CD4-positive, alpha-beta T cell (primary cell): ENCODE measurements around the gene TMEM163. TPM values are rescaled to one million over a fixed set of nuclear protein-coding genes. Genes with fewer than 3 reads are reported as not detected.

Source experiments
- ATAC-seq: fragments of 200-7000 bp; cut with Tn5 transposase; one replicate; pipeline ENCODE4 v1.10.0; 2022; ENCODE audit warnings: mild to moderate bottlenecking; ENCODE audit not compliant: poor library complexity
- CTCF ChIA-PET: fragments of 350-600 bp; sonication (Branson Sonifier 250); formaldehyde crosslinking; loops from one replicate; lab custom pipeline; 2021; ENCODE audit warnings: antibody characterized with exemption, inconsistent platforms; lab: Charles Lee
- POLR2A ChIA-PET: fragments of 350-600 bp; sonication (Branson Sonifier 250); formaldehyde crosslinking; loops from one replicate; lab custom pipeline; 2021; ENCODE audit warnings: antibody characterized with exemption, inconsistent platforms; lab: Charles Lee
- DNase-seq, 14 experiments: peaks; one replicate each; pipeline ENCODE4 v3.0.0-alpha.2; 2013 to 2020; ENCODE audit warnings: mixed read lengths in 2 of 14
- H3K27ac ChIP-seq, 2 donors: one replicate each; pipeline versions ENCODE4 v1.5.1 to v1.7.0; 2013; ENCODE audit warnings: low read length in 2 of 2, low read depth in 1 of 2, mild to moderate bottlenecking in 1 of 2
- H3K27me3 ChIP-seq, 2 experiments: 1 replicate in 1 of 2; 2 replicates in 1 of 2; pipeline versions ENCODE4 v1.6.1 to v1.7.0; 2013; ENCODE audit warnings: low read length in 2 of 2, control low read depth in 1 of 2, mild to moderate bottlenecking in 1 of 2, moderate library complexity in 1 of 2; ENCODE audit not compliant: insufficient read depth in 2 of 2, control insufficient read depth in 1 of 2
- H3K36me3 ChIP-seq: one replicate; pipeline ENCODE4 v1.6.1; 2013; ENCODE audit warnings: low read length, control low read depth; ENCODE audit not compliant: insufficient read depth
- H3K4me1 ChIP-seq: one replicate; pipeline ENCODE4 v1.6.1; 2013; ENCODE audit warnings: low read length, control low read depth; ENCODE audit not compliant: insufficient read depth
- H3K4me3 ChIP-seq: one replicate; pipeline ENCODE4 v1.5.1; 2013; ENCODE audit warnings: mild to moderate bottlenecking, low read length, moderate library complexity
- H3K9me3 ChIP-seq, 2 experiments: 1 replicate in 1 of 2; 2 replicates in 1 of 2; pipeline versions ENCODE4 v1.6.1 to v1.7.0; 2013; ENCODE audit warnings: low read length in 2 of 2, mild to moderate bottlenecking in 2 of 2, control low read depth in 1 of 2, moderate library complexity in 1 of 2; ENCODE audit not compliant: control insufficient read depth in 1 of 2, insufficient read depth in 1 of 2
- H3K27ac Mint-ChIP-seq: one replicate; pipeline ENCODE4 v1.8.0; 2020; ENCODE audit warnings: mixed read lengths
- H3K27me3 Mint-ChIP-seq: one replicate; pipeline ENCODE4 v1.8.0; 2021; ENCODE audit warnings: mixed read lengths
- H3K36me3 Mint-ChIP-seq: one replicate; pipeline ENCODE4 v1.8.0; 2021; ENCODE audit warnings: low read depth, mixed read lengths
- H3K4me1 Mint-ChIP-seq: one replicate; pipeline ENCODE4 v1.8.0; 2021; ENCODE audit warnings: low read depth, mixed read lengths
- H3K4me3 Mint-ChIP-seq: one replicate; pipeline ENCODE4 v1.8.0; 2020; ENCODE audit warnings: mild to moderate bottlenecking, mixed read lengths
- H3K9me3 Mint-ChIP-seq: one replicate; pipeline ENCODE4 v1.8.0; 2020; ENCODE audit warnings: mixed read lengths
- intact Hi-C, 2 experiments: fragments of 100-400 bp; cut with DNase I in 1 of 2; cut with micrococcal nuclease in 1 of 2; formaldehyde crosslinking; loops; one replicate each; pipeline versions ENCODE4 v1.15.1 to v1.9.0; 2023 to 2025; cut with DNase I, micrococcal nuclease
- total RNA-seq, 174 experiments: library from RNA in 2 of 174; stranded (reverse) in 2 of 174; gene quantifications; one replicate each; pipeline ENCODE4 v1.2.3 and lab custom pipeline; 2021 to 2026
- TF ChIP-seq, protein P1 (sequence below): fragments of 200-600 bp; IDR thresholded peaks from one replicate; pipeline ENCODE4 v1.8.0; 2022; ENCODE audit warnings: antibody characterized with exemption, mild to moderate bottlenecking

TMEM163 gene
- total RNA-seq, 2 experiments from 2014 or later, result 0.14 to 0.47 TPM

DNA sequence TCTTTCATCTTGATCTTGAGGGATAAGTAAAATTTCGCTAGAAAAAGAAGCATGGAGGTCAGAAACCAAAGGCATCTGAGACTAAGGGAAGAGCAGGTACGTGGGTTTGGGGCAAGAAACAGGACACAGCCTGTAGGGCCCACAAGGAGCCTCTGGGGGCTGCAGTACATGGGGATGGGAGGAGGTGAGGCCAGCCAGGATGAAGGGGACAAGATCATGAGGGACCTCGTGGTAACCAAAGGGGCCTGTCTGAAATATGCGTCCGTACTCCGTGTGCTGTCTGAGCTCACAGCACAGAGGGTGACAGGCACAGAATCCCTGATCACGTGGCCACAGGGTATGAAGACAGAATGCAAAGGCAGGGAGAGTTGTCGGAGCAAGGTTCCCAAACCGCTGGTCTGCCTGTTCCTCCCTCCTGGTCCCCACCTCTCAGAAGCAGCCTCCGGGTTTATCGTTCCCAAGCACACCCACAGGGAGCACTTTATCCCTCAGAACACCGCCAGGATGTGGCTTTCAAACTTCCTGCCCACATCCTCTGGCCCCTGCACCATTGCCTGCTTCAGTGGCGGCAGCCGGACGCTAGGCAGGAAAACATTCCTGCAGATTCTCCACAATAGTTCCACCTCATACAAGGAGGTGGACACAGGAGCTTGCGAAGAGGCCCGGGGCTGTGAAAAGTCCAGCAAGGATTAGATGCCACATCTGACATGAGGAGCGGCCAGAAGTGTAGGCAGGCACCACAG, 12.0 kb downstream of the TMEM163 start:
- peak; percentile 66 for ATAC-seq
- POLR2A ChIA-PET, result no interaction called here
- Mint-ChIP-seq H3K27me3 (peaks cover 59% of the 10 kb centered on the region), H3K27ac (no peak overlapping the region), H3K4me1 (peaks cover 23% of the 10 kb centered on the region), H3K36me3 (no peaks in the 10 kb centered on the region), H3K9me3 (no peaks in the 10 kb centered on the region), H3K4me3 (peak overlapping the region; percentile 75)
- H3K4me1 ChIP-seq, result peaks cover 17% of the 10 kb centered on the region
- CTCF ChIA-PET, result no interaction called here
- TF ChIP-seq, protein P1, sequence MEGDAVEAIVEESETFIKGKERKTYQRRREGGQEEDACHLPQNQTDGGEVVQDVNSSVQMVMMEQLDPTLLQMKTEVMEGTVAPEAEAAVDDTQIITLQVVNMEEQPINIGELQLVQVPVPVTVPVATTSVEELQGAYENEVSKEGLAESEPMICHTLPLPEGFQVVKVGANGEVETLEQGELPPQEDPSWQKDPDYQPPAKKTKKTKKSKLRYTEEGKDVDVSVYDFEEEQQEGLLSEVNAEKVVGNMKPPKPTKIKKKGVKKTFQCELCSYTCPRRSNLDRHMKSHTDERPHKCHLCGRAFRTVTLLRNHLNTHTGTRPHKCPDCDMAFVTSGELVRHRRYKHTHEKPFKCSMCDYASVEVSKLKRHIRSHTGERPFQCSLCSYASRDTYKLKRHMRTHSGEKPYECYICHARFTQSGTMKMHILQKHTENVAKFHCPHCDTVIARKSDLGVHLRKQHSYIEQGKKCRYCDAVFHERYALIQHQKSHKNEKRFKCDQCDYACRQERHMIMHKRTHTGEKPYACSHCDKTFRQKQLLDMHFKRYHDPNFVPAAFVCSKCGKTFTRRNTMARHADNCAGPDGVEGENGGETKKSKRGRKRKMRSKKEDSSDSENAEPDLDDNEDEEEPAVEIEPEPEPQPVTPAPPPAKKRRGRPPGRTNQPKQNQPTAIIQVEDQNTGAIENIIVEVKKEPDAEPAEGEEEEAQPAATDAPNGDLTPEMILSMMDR, result no peak
- peaks cover 0 to 21% of the 10 kb centered on the region in 2 experiments for H3K27me3 ChIP-seq
- H3K36me3 ChIP-seq, result no peaks in the 10 kb centered on the region
- no peak overlapping the region for H3K27ac ChIP-seq
- intact Hi-C loops, result loop anchor here in 1 of 2 experiments (5.0 kb wide), 1 partner anchor 39 kb away; no protein-coding TSS in a partner anchor
- no peaks in the 10 kb centered on the region for H3K9me3 ChIP-seq
- peak overlapping the region; percentile 15 for H3K4me3 ChIP-seq
- DNase-seq, result peak in 3 of 14 experiments; percentile 23 to 33 (median 24)

DNA sequence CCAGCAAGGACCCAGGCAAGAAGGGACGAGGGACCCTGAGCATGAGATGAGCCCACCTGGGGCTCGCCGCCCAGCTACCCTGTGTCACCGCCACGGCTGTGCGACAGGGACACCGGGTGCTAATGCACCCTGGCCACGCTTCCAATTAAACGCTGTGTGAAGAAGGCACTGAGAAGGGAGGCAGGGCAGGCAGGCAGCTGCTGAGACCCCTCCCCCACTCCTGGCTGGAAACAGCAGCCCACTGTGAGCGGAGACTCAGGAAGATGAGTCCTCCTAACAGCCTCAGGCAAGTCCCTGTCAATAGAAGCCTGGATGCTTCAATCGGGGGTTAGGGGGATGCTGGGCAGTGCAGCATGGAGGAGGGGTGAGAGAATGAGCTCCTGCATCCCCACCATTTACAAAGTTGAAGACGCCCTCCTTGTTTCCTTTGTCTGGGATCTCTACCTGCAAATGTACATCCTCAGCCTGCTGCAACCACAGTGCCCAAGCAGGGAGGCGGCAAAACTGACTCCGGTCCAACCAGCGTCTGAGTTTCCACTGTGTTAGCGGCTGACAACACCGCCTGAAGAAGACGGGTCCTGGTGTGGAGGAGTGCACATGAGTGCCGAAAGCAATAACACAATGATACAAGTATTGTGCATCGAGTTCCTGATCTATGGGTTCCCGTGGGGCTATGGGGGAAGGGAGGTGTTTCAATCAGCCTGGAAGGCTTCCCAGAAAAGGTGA, 12.8 kb downstream of the TMEM163 start:
- Mint-ChIP-seq H3K36me3 (no peaks in the 10 kb centered on the region), H3K4me3 (peak overlapping the region; percentile 75), H3K27me3 (peaks cover 60% of the 10 kb centered on the region), H3K9me3 (no peaks in the 10 kb centered on the region), H3K4me1 (peaks cover 23% of the 10 kb centered on the region), H3K27ac (no peak overlapping the region)
- intact Hi-C loops, result loop anchor here in 1 of 2 experiments (5.0 kb wide), 1 partner anchor 39 kb away; no protein-coding TSS in a partner anchor
- no peaks in the 10 kb centered on the region for H3K9me3 ChIP-seq
- ChIA-PET CTCF (no interaction called here), POLR2A (no interaction called here)
- H3K4me1 ChIP-seq, result peaks cover 17% of the 10 kb centered on the region
- ATAC-seq (peak; percentile 14), DNase-seq (no peak)
- H3K36me3 ChIP-seq, result no peaks in the 10 kb centered on the region
- H3K4me3 ChIP-seq, result peak overlapping the region; percentile 15
- TF ChIP-seq, protein P1, result no peak
- no peak overlapping the region for H3K27ac ChIP-seq
- peaks cover 4 to 21% of the 10 kb centered on the region in 2 experiments for H3K27me3 ChIP-seq

DNA sequence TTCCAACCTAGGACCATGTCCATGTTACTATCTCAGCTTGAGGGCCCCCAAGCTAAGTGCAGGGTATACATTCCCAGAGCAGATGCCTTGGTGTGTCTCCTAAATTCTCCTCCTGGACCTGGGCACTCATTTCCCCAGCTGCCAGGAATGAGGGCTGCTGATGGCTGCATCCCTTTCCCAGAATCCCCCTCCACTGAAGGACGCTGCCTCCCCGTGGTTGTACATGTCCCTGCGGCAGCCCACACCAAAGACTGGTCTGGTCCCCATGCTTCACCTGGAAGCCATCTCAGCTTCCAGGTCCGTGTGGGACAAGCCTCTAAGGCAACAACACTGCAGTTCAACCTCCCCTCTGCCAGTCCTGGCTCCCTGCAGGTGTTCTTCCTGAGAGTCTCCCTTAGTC, 14.6 kb downstream of the TMEM163 start:
- Histone ChIP-seq H3K9me3 (no peaks in the 10 kb centered on the region), H3K27me3 (peaks cover 4 to 21% of the 10 kb centered on the region in 2 experiments), H3K36me3 (no peaks in the 10 kb centered on the region), H3K4me1 (peaks cover 17% of the 10 kb centered on the region), H3K27ac (no peak overlapping the region), H3K4me3 (no peak overlapping the region)
- DNase-seq, result no peak
- Mint-ChIP-seq H3K36me3 (no peaks in the 10 kb centered on the region), H3K27me3 (peaks cover 66% of the 10 kb centered on the region), H3K4me3 (no peak overlapping the region), H3K4me1 (peaks cover 23% of the 10 kb centered on the region), H3K9me3 (no peaks in the 10 kb centered on the region), H3K27ac (no peak overlapping the region)
- TF ChIP-seq, protein P1, result no peak
- ATAC-seq, result no peak
- intact Hi-C loops, result no loop called here
- CTCF ChIA-PET, result no interaction called here
- POLR2A ChIA-PET, result no interaction called here
